Activated gamma-delta T cell treated with anti-CD3 and anti-CD28 coated beads, Interleukin-2, amount 50 U/mL, for 16 hours (primary cell): Measurements from ENCODE around the gene UMOD.
"Not testable (repeated sequence)": the region's sequence is repeated elsewhere in the genome, so short reads cannot be mapped to it uniquely, and the experiment has no call there.

Experiments used
- DNase-seq: peaks from one replicate; pipeline ENCODE4 v3.0.0-alpha.2; 2020; ENCODE audit warnings: low read depth

Gene UMOD

DNA sequence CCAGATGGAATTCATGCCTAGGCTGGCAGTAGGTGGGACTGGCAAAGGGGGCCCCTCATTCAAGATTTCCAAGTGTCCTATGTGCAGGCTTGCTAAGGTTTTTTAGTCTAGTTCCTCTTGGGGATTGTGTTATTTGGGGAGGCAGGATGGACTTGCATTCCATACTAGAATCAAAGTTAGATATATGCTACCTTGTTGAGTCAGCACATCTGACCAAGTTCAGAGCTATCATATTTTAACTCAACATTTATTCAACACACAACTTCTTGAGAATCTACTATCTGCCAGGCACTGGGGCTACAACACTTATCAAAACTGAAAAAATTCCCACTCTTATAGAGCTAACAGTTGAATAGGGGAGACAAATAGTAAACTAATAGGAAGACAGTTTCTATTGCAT lies 31.9 kb downstream of the UMOD start:
- DNase-seq: no peak

DNA sequence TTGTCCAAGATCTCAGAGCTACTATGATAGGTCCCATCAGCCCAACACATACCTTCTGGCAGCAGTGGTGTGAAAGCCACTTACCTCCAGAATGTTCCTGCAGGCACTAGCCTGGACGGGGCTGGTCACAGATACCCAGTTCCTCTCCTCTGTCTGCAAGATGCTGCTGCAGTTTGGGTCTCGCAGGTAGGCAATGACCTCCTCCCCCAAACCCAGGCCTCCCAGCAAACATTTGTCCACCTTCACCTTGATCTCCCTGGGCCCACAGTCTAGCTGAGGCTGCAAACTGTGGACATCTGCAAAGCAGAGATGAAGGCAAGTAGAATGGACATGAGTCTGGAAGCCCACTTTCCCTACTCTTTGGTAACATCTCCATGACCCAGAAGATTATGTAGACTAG lies 32.3 kb downstream of the UMOD start:
- DNase-seq: no peak

DNA sequence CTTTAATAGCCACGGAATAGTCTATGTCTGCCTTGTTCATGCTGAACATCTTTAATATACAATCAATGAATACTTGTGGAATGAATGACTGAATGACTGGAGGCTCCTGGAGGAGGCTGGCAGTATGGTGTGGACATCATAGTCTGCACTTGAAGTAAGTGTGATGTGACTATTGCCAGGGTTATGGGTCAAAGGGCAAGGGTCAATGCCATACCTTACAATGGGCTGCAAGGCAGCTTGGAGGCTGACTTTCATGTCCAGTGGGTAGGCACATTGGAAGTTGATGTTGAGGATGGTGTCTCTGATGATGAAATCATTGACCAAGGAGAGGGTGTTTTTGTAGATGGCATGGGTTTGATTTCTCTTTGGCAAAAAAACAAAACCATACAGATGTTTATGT lies 33.1 kb downstream of the UMOD start:
- no peak for DNase-seq

DNA sequence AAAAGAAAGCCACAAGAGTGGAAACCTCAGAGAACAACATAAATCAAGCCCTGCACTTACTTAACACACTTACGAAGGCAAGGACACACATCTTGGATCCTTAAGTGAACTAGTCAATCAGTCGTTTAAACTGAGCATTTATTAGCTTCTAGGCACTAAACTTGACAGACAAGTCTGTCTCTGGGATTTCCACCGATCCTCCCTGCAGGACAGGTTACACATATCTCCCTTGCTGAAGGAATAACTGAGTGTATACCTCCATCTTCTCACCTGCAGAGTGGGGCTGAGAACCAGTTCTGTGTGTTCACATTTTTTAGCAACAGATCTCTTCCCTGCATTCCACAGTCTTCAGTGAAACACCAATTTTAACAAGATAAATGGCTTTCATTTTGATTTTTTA lies 34.1 kb downstream of the UMOD start:
- DNase-seq: no peak

DNA sequence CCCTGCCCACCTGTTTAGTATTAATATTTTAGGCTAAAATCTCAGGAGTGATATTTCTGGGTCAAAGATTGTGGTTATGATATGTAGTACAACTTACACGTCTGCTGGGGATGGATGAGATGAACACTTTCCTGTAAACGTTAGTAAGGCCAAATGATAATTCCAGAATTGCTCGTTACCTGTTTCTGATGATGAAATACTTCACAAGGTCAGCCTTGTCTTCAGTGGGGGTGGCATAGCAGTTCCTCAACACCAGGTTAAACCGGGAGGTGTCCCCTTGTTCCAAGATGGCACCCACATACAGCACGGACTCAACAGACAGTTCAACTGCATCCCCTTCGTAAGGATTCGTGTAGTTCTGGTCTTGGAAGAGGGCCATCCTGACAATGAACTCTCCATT lies 34.5 kb downstream of the UMOD start:
- no peak for DNase-seq

DNA sequence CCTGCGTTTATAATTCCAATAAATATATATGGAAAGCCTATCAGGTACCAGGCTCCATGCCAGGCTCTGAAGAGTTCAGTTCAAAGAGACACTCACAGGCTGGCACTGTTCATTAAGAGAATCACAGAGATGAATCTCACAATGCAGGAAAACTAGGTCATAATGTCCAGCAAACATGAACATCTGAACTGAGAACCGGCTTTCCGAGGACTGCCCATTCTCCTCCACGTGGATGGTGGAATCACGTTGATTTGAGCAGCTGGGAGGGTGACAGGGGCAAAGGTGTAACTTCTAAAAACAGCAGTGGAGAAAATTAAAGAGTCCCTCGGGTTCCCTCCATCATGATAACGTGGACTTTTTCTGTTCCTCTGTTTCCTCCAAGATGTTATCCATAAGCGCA lies 35.4 kb downstream of the UMOD start:
- DNase-seq: no peak

DNA sequence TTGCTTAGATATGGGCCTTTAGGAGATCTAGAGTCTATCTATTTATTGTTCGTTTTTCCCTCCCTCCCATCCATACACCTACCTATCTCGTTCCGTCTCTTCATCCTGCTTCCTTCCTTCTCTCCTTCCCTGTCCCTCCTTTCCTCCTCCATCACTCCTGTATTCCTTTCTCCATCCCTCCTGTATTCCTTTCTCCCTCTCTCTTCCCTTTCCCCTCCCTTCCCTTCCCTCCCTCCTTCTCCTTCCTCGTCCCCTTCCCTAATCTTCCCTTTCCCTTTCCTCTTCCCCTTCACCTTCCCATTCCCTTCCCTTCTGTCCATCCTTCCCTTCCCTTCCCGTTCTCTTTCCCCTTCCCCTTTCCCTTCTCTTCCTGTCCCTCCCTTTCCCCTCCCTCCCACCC lies 35.8 kb downstream of the UMOD start:
- no peak for DNase-seq

DNA sequence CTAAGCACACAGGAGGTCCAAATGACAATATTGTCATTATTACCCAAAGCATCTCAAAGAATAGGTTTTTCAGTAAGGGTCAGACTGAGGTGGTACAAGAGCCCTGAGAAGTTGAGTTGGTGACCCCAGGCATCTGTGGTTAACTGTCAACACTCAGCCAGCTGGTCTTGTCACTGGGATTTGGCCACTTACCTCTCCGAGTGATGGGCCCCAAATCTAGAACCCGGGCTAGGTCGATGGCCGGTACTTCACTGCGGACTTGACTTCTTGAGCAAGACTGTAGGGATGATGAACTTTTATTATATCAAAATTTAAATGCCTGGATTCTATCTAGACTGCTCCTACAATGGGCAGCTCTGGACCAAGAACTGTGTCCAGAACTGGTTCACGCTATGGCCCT lies 36.8 kb downstream of the UMOD start:
- no peak for DNase-seq

DNA sequence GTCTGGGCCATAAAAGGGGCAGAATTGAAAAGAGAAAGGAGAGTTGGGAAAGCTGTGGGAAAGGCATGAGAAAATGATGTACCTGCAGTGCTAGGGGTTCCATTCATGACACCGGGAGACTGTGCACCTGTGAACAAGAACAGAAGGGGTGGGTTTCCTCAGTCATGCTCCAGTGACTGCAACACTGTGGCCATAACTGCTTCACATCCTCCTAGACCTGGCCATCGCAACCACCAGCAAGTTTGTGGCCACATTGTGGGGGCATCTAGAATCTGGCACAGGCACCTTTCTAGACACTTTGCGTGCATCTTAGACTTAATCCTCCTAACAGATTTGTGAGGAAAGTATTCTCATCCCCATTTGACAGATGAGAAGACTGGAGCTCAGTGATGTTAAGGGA lies 37.9 kb downstream of the UMOD start:
- no peak for DNase-seq

GRCh38 chr16:20313741-20314140 lies 38.8 kb downstream of the UMOD start:
- DNase-seq: no peak

GRCh38 chr16:20312536-20313095 lies 39.9 kb downstream of the UMOD start:
- DNase-seq: not testable (repeated sequence)

- no peak for DNase-seq
Observed at GRCh38 chr16:20311548-20311947, 41.0 kb downstream of the UMOD start.

DNA sequence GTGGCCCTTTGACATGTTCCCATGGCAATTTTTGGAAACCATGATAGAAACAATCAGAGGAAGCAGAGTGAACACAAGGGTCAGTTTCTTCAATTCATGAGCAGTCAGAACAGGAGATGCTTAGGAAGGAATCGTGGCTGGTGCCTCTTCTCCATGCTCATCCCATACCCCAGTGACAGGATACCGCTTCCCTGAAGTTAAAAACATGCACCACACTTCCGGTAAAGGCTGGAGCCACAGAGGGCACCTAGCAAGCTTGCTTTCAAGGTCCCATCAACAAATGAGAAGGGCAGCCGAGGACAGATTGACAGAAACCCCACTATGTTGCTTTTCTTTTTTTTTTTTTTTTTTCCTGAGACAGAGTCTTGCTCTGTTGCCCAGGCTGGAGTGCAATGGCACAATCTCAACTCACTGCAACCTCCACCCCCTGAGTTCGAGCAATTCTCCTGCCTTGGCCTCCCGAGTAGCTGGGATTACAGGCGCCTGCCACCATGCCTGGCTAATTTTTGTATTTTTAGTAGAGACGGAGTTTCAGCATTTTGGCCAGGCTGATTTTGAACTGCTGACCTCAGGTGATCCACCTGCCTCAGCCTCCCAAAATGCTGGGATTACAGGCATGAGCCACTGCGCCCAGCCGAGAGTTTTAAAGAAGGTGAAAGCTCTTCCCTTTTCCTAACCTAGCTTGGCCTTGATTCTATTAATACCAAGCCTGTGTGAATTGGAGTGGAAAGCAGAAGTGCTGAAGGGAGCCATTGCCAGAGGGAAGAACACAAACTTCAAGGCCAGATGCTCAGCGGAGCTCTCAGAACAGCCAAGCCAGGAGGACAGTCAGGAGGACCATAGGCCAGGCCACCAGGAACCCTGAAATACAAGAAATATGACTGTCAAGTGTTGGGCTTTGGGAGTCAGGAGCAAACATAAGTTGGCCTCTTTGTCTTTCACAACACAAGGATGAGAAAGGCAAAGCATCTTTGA lies 41.8 kb downstream of the UMOD start:
- no peak for DNase-seq

GRCh38 chr16:20309786-20310185 lies 42.7 kb downstream of the UMOD start:
- no peak for DNase-seq

- DNase-seq: no peak
Observed at GRCh38 chr16:20308801-20309590, 43.5 kb downstream of the UMOD start.

- no peak for DNase-seq
Observed at GRCh38 chr16:20308266-20308665, 44.2 kb downstream of the UMOD start.

DNA sequence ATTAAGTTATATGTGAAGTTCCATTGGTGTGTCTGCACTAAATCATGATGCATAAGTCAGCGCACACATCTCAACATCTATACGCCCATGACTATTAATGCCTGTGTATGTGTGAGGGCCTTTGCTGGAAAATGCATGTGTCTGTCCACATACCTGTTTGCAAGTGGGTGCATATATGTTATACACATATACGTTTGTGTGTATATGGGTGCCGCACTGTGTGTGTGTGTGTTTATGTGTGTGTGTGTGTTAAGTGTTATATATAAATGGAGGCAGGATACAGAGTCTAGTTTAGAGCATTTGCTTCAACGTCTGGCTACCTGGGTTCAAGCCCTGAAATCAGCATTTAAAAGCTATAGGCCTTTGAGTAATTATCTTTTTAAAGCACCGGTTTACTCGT lies 44.7 kb downstream of the UMOD start:
- DNase-seq: no peak

DNA sequence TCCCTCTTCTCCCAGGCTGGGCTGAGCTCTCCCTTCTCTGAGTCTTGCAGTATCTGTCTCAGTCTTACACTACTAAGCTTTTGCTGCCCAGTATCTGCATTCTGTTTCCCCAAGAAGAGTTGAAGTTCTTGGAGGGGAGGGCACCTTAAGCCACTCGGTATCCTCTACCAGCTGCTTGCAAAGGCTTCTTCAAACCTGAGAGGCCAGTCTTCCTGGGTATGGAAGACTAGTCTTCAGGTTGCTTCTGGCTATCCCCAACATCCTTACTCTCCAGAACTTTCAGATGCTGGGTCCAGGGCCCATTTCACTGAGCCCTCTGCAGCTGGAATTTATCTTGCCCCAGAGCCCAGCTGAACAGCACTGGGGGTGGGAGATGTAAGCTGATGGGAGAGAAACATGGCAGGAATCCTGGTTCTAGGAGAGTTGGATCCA lies 45.3 kb downstream of the UMOD start:
- no peak for DNase-seq

GRCh38 chr16:20306401-20306800 lies 46.1 kb downstream of the UMOD start:
- no peak for DNase-seq

DNA sequence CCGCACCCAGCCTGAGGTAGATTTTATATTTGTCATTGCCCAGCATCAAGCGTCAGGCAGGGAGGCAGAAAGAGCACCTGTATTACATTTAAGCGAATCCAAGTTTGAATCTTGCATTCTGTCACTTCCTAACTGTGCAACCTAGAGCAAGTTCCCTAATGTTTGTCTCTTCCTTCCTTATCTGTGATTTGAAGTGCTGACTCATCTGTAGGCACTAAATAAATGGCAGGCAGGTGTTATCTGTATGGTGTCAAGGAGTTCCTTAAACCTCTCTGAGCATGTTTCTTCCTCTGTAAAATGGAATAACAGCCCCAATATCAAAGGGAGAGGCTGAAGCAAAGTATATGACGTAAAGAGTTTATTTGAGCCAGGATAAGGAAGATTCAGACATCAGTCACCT lies 49.5 kb downstream of the UMOD start:
- no peak for DNase-seq

- no peak for DNase-seq
Observed at GRCh38 chr16:20302389-20302788, 50.1 kb downstream of the UMOD start.

DNA sequence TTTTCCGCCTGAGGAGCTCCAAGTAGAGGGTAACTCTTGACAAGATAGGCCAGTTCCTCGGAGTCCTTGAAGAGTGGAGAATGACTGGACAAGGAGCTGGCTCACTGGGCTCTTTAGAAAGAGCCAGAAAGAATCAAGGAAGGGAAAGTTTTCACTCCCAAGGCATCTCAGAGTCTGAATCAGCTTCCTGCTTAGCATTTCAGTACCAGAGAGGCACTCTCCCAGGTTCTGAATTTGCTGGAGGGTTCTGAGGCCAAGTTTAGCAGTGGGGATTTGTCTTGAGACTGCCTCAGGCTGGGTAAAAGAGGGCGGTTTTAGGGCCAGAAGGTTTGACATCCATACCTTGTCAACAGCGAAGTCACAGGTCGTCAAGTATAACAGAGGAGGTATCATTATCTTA lies 50.7 kb downstream of the UMOD start:
- no peak for DNase-seq
